ENCODE measurements around the gene FAM13A.
"Not testable (repeated sequence)": the region's sequence is repeated elsewhere in the genome, so short reads cannot be mapped to it uniquely, and the experiment has no call there.

The FAM13A gene

DNA sequence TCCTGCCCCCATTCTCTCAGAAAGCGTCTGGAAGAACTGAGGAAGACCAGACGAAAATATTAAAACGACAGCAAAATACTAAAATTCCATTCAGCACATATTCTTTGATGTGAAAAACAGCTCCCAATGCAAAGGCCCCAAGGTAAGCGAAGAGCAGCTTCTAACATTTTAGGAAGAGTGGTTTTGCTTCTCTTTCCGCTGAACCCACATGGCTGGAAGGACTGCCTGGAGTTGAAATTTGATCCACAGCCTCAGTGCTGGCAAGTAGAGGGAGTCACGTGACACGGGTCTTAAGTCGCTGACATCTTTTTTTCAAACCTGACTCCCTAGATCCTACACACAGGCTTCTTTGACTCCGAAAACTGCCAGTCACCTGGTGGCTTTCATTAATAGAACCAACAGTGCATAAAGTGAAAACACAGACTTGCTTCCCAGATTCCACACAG lies at the start of gene FAM13A:
Gene FAM13A, minus strand, starts transcription at position 233 of the 446 bp plus-strand sequence. Its CDS starts 221 bp downstream, at position 12.
- DNase-seq, result no peak

DNA sequence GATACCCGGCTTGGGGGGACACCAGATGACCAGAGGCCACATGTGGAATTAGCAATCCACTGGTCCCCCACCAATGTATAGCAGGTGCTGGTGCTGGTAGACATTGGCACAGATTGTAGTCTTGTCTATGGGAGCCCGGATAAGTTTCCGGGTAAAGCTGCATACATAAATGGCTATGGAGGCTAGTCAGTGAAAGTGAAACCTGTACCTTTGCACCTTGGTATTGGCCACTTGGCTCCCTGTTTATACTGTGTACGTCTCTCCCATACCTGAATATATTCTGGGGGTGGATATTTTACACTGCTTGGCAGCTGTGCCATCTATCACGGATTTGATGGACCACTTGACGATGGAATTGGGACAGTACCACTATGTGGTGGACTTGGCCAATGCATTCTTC lies 48.7 kb upstream of the FAM13A start:
- no peak for DNase-seq

DNA sequence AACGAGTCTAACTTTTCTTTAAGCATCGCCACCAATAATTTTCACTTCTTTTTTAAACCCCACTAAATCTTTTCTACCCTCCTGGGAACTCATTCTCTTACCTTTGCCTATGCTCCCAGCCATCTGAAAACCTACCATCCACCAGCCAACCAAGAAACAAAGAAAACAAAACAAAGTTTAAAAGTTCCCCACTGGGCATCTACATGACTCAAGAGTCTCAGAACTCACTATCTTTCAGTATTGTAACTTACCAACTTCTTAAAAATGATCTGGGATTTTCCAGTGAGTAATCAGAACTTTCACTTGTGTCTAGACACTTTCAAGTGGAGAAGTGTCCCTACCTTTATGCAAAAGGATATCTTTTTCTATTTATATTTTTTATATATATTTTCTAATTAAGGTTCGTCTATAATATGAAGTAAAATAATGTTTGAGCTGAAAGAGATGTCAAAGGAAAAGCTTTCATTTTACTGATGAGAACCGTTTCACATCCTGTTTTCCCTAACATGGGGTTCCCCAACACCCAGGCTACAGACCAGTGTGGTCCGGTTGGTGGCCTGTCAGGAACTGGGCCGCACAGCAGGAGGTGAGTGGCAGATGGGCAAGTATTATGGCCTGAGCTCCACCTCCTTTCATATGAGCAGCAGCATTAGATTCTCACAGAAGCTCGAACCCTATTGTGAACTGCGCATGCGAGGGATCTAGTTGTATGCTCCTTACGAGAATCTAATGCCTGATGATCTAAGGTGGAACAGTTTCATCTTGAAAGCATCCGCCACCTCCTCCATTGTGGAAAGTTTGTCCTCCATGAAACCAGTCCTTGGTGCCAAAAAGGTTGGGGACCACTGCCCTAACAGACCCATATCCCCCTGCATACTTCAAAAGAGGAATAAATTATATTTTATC lies 44.5 kb upstream of the FAM13A start:
- DNase-seq, result peak; percentile 22

DNA sequence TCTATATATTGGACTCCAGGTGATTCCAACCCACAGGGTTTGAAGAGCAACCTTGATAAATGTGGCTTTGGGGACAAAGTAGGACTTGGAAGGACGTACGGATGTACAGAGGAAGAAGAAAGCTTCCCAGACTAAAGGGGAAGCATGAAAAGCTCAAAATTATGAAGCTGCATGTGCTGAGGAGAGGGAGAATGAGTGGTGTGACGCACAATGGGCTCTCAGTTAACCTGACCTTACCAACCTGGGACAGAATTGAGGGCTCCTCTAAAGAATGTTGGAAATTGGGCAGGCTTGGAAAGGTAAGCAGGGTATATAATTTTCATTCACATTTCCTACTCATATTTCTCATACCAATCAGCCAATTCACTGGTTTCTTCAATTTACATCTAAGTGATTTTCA lies 43.9 kb upstream of the FAM13A start:
- no peak for DNase-seq

DNA sequence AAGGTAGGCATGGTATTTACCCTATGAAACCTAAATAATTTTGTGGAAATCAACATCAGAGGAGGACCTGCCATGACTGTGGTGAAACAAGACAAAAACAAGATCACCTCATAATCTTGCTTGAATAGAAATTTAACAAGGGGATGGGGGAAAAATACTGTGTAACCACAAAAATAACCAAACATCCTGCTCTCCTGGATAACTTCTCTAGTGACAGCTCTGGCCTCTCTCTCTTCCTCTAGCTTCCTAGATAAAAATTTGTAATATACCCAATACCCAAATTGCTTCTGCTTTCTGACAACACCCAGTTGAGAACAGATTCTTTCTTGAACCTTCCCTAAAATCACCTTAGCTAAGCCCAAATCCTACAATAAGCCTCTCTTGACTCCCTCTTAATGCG lies 42.5 kb upstream of the FAM13A start:
- DNase-seq, result no peak

DNA sequence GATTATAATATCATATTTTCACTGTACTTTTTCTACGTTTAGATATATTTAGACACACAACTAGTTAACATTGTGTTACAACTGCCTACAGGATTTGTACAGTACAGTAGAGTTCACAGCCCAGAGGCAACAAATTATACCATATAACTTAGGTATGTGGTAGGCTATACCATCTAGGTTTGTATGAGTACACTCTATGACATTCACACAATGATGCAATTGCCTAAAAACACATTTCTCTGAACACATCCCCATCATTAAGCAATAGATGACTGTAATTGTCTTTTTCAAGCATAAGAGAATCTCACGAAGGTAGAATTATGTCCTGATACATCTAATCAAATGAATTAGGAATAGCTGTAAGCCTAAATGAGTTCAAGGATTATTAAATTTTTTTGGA lies 42.0 kb upstream of the FAM13A start:
- no peak for DNase-seq

DNA sequence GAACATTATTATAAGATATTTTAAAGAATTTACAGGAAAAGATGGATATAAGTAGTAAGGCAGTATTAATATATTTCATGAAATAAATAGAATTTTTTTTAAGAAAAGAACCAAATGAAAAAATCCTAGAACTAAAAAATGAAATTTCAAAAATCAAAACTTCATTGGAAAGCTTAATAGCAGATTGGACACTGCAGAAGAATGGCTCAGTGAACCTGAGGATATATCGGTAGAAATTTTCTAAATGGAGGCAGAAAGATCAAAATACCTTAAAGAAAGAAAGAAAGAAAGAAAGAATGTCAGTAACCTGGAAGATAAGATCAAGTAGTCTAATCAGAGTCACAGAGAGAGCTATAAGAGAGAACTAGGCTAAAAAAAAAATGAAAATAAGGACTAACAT lies 21.3 kb upstream of the FAM13A start:
- DNase-seq, result no peak

DNA sequence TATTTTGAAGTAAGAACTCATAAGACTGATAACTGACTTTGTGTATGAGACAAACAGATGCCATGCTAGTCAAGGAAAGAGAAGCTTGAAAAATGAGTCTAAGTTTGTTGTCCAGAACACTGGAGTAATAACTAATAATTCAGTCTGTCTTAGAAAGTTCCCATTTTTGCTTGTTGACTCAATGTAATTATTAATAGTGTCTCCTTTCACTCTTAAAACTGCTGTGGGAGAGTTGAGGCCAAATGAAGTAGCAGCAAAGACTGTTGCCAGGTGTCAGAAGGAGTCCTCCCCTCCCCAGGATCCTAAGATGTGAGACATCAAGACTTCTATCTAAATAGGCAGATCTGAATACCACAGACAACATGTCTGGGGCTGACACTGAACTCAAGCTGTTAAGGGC lies 20.8 kb upstream of the FAM13A start:
- no peak for DNase-seq

DNA sequence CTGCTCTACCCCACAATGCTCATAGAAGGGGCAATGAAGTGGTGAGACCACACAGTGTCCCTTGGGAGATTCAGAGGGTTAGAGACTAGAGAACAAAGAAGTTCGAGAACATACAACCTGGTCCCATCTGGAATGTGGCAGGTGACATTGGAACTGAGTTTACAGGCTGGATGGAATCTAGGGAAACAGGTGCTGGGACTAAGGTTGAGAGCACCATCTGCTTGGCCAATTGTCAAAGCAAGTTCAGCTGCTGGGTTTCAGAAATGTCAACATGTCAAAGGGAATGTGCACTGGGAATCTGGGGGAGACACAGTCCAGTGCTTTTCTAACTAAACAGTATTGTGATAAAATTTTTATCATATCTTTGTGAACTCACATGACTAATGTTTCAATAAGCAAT lies 15.9 kb upstream of the FAM13A start:
- no peak for DNase-seq

DNA sequence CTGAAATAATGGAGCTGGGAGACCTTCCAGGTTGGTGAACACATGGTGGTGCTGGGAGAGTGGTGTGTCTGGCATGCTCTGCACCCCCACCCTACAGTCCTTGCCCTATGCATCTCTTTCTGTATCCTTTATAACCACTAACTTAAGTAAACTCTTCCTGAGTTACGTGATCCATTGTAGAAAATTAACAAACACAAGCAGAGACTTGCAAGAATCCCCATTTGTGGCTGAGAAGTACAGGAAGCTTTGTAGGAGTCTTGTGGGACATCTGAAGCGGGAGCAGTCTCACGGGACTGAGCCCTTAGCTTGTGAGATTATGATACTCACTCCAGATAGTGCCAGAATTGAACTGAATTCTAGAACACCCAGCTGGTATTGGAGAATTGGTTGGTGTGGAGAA lies 14.3 kb upstream of the FAM13A start:
- DNase-seq, result no peak

DNA sequence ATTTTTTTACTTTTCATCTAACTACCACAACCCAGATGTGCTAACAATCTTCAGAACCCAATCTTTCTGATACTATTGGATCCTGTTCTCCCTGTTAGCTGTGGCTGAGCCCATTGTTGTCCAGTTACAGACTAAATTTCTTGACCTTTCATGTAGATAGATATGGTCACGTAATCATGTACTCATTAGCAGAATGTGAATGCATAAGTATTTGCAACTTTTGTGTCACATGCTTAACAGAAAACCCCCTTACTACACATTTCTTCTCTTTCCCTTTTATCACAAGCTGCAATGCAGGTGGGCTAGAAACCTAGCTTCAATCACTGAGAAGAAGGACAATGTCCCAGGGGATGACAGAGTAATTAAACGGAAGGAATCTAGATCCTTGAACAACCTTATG lies 13.1 kb upstream of the FAM13A start:
- no peak for DNase-seq

DNA sequence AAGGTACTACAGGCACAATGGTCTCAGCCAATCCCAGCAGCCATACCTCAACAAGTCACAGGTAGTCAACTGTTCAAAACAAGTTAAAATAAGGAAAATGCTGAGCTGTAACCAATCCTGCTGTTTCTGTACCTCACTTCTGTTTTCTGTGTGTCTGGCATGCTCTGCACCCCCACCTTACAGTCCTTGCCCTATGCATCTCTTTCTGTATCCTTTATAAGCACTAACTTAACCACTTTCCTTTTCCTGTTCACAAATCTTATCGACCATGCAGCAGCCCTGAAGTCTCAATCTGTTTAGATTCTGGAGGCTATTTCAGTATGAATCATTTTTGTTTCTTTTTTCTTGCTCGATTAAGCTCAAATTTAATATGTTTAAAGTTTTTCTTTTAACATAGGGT lies 12.5 kb upstream of the FAM13A start:
- DNase-seq, result no peak

DNA sequence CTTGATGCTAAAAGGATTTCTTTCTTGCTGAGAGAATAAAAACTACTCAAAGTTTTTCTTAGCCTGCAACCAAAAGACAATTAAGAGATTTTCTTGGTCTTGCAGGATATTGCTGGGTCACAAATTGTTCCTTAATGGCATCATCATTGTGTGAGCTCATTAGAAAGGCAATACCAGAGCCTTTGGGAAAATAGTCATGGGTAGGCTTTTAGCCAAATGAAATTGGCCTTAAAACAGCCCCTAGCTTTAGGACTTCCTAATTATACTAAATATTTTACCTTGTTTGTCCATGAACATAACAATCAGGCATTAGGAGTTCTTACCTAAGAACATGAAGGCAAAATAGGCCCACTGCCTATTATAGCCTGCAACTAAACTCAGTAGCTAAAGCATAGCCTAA lies 10.4 kb upstream of the FAM13A start:
- no peak for DNase-seq

DNA sequence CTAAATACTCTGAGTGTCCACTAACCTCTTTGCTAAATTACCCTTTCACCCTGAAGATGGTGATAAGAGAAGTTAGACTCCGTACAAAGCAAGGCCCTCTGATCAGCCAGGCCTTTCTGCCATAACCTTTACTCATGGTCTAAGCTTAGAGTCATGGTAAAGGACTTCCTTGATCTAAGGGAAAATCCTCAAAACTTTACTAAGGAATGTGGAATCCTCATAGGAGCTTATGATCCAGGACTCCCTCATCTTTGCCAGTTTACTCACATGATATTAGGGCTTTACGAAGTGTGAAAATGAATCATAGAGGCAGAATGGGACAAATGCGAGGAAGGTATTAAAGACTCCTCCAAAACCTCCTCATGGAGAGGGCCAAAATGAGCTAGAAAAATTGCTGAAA lies 7.9 kb upstream of the FAM13A start:
- DNase-seq, result no peak

DNA sequence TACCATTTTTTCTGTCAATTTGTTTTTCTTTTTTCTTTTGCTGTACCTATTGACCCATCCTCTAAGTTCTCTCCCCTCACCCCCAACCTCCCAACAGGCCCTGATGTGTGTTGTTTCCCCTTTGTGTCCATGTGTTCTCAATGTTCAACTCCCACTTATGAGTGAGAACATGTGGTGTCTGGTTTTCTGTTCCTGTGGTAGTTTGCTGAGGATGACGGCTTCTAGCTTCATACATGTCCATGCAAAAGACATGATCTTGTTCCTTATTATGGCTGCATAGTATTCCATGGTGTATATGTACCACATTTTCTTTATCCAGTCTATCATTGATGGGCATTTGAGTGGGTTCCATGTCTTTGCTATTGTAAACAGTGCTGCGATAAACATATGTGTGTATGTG lies 859 bp upstream of the FAM13A start:
- DNase-seq, result not testable (repeated sequence)

DNA sequence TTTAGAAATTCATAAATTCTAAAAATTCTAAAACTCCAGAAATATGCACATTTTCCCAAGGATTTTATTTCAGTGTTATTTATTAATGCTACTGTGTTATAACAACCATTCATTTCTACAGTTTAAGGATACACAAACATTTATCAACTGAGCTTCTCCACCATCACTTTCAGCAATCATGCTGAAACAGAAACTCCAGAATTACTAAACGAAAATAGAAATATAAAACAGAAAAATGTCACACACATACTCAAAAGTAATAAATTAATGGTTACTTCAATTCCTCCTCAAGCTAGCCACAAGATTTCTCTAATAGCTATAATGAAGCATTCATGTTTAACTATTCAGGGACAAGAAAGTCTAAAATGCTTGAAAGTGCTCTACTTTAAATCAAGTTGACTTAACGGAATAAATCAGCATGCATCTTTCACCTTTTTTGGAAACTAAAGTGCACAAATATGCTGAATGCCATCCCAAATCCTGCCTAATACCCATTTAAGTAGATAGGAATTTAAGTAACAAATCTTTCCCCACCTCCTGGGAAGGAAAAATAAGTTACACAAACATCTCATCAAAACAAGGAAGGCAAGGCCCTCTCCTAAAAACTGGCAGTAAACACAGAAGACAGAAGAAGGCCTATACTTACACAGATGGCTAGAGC lies 563 bp downstream of the FAM13A start:
- DNase-seq, result no peak

DNA sequence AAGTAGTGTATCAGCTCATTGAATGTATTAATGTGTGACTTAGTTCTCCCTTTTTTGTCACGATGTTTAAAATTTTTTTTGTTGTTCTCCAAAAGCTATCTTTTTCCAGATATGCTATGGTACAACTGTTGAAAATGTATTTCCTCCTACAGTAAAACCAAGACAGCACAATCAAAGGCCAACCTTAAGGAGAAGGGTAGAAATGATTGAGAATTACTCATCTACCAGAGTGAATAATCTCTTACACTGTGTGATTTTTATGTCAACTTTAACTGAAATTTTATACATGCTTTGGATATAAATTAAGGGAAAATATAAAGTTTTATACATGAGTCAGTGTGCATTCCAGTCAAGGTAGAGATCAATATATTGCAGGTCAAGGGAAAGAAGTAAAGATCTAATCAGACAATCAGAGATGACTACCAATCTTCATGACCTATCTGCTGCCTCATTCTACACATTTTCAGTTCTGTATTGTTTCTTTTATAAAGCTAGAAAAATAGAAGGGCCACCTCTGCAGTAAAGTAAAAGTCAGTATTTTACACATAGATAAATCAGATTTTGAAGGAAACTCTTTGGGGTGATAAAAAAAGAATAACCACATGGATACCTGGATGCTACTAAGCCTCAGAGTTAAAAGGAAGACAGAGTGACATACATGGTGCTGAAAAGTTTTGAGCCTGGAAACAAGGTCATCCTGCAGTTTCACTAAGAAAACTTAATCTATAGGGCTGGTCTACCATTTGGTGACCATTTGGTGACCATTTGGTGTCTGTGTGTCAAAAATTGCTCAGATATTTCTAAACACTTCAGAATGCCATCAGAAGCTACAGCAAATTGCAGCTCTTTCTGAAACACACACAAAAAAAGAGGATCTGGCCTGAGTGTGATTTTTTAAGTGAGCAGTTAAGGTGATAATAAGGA lies 1.6 kb downstream of the FAM13A start:
- no peak for DNase-seq

DNA sequence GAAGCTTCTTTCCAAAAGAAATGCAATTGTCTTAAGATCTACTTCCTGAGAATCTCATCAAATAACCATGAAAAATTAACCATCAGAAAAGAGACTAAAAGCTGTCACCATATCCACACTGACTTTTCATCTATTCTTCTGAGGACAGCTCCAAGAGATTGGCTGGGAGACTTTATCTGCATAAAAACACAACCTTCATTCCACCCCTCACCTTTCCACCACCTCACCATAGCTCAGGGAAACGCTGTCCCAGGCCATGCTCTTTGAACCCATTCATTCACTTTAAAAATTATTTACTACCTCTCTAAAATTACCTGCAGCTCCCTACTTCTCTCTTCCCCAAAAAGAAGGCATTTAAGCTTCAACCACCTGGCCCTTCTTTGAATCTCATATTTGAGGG lies 2.4 kb downstream of the FAM13A start:
- no peak for DNase-seq

DNA sequence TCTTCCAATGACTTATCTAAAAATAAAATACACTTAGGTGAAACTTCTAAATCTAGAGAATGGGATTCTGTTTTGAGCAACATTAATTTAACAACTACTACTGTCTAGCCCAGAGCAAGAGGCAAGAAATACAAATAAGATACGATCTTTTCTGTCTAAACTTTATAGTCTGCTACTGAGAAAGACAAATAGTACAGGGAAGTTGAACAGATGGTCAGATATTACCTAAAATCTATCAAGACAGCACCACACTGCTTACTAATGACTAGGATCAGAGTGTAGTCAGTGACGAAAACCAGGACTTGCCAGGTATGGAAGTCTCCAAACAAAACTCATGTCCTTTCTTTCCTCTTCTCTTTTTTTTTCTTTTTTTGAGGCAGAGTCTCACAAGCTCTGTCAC lies 7.1 kb downstream of the FAM13A start:
- DNase-seq, result no peak

DNA sequence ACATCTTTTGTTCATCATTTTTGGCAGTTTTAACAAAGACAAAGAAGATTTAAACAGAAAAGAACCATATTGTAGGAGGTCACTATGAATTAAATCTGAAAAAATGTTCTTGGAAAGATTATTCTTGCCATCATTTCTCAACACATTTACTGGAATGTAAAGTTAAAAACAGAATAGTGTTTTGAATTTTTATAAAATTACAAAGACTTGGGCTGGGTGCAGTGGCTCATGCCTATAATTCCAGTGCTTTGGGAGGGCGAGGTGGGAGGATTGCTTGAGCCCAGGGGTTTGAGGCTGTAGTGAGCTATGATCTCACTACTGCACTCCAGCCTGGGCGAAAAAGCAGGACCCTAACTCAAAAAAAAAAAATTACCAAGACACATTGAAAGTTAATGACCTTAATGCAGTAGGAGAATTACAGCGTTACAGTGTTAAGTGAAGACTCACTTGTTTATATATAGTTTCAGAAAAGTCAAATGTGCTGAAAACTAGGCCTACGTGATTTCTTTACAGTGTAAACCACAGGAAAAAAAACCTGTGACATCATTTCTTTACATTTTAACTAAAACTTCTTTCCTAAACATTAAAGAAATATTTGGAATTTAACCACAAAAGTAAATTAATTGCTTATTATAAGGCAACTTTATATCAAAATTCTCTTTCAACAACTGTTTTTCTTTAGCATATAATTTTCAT lies 7.9 kb downstream of the FAM13A start:
- no peak for DNase-seq

DNA sequence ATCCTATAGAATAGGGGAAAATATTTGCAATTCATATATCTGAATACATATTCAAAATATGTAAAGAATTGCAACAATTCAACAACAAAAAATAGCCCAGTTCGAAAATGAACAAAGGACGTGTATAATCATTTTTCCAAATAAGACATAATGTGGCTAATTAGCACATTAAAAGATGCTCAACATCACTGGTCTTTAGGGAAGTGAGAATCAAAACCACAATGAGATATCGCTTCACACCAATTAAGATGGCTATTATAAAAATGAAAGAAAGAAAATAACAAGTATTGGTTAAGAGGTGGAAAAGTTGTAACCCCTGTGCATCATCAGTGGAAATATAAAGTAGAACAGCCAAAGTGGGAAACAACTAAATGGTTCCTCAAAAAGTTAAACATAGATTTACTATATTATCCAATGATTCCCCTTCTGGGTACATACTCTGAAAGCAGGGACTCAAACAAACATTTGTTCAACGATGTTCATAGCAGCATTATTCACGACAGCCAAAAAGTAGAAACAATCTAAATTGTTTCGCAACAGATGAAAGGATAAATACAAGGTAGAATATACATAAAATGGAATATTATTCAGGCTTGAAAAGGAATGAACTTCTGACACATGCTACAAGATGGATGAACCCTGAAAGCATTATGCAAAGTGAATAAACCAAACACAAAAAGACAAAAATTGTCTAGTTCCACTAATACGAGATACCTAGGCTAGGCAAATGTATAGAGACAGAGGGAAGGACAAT lies 12.7 kb downstream of the FAM13A start:
- no peak for DNase-seq

DNA sequence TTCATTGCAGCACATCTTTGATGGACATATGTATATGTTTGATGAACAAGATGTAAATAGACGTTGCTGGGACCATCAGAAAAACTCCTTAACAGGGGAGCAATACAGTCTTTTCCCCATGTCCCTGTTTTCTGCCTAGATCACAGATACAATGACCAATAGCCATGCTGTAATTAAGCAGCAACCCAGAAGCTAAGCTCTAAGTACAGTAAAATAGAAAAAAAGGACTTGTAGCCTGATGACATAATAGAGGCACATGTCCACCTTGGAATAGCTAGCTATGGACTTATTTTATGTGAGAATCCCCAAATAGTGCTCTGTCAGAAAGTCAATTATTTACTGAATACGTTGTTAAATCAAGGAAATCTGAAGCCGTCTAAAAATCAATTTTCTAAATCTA lies 14.9 kb downstream of the FAM13A start:
- no peak for DNase-seq
